ENCODE results near the gene LDLRAD3.

LDLRAD3 gene

DNA sequence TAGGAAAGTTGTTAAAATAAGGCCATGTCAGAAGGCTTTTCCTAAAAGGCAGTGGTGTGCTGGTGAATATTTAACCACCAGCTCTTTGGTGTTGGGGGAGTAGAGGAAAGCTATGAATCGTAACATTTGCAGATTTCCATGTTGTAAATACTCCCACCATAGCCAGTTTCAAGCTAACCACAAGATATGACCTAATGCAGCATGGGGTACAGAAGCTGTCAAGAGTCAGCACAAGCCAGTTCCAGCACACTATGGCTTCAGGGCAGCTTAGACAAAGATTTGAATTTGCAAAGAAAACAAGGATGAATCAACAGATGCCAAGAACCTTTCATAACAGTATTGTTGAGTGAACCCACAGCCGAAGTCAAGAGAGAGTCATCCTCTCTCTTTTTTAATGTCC is 305.4 kb downstream of the LDLRAD3 start:
- DNase-seq, result no peak

DNA sequence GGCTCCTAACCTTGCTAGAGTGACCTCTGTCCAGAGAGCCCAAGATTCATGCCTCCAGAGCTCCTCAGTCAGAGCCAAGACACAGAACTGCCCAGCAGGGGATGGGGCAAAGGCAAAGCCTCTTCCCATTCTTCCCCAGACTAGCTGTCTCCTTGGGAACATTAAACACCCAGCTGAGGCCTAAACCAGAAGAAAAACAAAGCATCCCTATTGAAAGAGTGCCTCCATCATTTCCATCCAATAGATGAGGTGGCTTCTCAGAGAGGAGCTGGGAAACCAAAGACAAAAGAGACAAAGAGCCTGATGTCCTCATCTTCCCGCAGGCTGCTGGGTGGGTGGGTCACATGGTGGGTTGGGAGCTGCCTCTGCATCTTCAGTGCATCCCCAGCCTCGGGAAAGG is 308.0 kb downstream of the LDLRAD3 start:
- no peak for DNase-seq

DNA sequence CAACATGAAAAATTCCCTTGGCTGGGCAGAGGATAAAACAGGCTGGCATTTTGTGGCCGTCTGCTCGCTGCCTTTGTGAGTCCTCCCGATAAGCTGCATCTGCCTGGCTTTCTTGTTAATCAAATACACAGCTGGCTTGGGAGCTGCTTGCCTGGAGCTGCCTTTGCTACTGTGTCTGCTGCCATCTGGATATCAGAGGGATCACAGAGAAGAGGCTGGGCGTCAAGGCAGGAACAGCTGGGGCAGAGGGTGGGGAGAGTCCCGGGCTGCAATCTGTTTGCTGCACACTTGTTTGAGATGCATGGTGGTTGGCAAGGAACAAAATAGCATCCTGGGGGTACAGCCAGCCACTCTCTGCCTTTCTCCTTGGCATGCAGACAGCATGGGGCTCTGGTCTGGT is 309.4 kb downstream of the LDLRAD3 start:
- no peak for DNase-seq

- no peak for DNase-seq
These were observed 310.9 kb downstream of the LDLRAD3 start for GRCh38 chr11:36254713-36255112.

DNA sequence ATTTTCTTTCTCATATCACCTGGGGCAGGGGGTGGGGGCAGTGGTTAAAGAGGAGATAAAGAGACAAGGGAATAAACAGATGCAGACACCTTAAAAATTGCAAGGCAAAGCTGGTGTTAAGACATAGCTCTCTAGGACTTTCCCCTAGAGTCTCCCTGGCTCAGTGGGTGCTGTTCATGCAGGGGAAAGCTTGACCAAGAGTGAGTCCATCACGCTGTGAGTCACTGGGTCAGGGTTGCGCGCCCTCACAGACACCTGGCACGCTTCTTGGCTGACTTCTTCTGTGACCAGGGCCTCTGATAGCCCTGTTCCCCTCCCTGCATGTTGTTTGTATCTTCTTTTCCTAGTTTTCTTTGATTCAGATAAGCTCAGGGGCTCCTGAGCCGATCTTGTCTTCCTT is 313.5 kb downstream of the LDLRAD3 start:
- DNase-seq, result no peak

DNA sequence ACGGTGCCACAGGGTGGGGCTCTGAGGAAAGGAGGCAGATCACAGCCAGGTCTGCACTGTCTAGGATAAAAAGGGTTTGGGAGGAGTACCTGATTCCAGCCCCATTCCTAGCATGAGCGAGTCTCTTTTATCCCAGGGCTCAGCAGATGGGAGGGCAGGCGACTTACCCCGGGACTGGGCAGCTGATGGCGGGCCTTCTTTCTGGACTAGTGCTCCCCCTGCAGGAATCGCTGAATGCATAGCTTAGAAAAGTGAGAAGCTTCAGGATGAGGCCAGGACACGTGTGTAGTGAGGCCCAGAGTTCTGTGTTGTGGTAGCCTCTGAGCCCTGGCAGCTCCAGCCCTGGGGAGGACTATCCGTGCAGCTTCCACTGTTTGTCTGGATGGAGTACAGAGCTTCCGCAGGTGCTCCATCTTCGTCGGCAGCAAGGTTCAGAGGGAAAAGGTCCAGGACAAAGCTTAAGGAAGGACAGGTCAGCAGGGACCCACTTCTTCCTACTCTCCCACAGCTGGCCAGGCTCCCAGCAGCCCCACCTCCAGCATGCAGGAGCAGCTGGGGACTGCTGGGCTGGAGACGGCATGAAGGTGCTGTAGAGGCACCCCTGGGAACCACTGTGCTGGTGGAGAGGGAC is 315.0 kb downstream of the LDLRAD3 start:
- DNase-seq, result peak; percentile 44

DNA sequence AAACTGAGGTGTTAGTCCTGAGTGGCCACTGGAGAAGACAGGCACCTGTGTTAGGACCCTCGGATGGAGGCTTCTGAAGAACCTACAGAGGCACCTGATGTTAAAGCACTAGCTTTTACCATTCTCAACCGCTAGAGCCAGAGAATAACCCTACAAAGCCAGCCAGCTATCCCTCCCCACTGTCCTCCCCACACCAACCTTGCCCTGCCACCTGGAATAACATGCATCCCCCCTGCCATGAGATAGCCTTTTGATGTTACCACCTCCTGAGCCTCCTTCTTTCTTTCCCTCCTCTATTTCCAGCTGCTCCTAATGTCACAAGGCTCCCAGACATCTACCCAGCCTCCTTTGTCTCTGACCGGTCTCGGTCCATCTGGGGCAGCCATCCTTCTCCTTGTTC is 317.2 kb downstream of the LDLRAD3 start:
- DNase-seq, result no peak

DNA sequence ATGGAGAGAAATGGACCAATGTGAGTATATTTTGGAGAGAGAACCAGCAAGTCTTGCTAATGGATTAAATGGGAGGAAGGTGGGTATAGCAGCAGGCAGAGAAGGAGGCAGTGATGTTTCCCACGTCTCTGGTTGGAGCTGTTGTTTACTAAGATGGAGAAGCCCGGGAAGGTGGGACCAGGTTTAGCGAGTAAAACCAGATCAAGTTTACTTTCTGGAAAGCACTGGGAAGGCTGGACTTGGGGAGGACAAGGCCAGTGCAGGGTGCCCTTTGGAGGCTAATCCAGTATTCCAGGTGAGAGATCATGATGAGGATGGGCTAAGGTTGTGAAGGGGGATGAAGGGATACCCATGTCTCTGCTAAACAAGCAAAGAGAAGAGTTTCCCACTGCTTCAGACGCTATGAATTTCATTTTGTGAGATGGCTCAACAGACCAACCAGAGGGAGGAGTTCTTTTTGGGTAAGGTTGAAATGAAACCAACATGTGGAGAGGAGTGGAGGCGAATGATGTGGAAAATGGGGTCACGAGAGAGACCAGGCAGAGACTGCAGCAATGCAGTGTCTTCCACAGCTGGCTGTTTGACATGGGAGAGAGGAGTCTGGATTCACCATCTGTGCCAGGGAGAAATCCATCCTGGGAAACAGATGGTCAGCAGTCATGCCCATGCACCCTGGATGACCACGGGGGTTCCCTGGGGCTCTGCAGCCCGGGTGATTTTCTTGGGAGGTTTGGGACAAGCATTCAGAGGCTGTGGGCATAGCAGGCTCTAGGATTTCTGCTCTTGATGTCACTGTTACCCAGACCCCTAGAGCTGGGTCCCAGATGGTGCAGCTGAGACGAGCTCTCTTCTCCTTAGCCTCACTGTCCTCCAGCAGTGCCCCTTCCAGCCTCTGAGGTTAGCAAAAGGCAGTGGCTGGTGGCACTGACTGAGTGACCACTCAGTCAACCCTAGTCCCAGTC is 320.4 kb downstream of the LDLRAD3 start:
- DNase-seq, result no peak

- DNase-seq, result no peak
These were observed 321.1 kb downstream of the LDLRAD3 start for GRCh38 chr11:36264973-36265344.

DNA sequence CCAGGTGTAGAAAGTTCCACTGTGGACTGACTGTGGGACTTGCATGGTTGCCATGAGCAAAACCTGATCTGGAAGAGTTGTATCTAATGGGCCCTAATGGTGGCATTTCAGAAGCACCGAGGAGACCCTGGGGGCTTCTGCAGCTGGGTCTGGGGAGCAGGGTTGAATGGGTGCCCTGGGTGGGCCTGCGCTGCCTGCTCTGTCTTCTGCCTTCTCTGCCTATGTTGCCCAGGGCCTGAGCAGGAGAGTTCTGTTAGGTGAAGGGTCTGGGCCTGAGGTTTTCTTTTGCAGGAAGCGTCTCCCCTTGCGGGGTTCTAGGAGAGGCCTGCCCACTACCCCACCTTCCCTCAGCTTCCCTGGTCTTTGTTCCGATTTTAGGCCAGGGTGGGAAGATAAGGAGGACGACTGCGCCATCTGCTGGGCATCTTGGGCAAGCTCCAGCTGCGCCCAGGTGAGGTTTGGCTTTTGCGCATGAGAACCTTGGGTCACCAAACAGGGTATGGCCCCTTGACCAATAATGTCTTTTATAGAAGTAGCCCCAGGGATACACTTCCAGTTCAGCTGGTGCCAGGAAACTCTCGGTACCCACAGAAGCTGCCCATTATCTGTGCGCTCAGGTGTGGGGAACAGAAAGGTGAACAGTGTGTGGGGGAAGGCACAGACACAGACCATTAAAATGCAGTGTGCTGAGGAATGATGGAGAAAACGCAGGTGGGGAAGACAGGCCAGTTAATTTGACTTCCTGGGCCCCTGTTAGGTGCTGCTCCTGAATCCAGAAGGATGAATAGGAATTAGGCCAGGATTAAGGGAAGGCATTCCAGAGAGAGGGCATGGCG is 322.1 kb downstream of the LDLRAD3 start:
- DNase-seq, result peak; percentile 73

GRCh38 chr11:36266767-36267166 is 322.9 kb downstream of the LDLRAD3 start:
- no peak for DNase-seq

GRCh38 chr11:36268337-36268985 is 324.6 kb downstream of the LDLRAD3 start:
- no peak for DNase-seq

- DNase-seq, result no peak
These were observed 326.8 kb downstream of the LDLRAD3 start for GRCh38 chr11:36270701-36271100.

DNA sequence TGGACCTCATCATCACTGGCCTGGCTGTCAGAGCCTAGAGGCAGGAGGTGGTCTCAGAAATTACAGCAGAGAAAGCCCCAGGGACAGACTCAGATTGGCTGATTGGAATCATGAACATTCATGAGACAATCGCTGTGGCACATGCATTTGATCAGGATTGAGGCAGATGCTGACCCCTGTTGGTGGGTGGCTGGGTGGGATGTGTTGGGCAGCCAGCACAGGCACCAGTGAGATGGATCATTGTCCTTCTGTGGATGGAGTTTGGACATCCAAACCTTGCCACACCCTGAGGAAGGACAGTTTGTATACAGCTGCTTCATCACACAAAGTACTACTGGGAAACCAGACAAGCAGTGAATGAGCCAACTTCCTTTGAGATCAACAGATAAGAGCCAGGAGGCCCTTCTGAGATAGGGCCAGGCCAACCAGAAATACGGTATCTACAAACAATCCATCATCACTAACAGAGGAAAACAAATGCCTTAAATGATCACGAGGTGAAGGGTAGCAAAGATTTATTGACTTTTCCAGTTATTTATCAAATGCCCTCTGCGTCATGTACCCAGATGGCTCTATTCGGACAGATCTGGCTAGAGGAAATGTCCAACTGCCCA is 328.0 kb downstream of the LDLRAD3 start:
- DNase-seq, result no peak

- no peak for DNase-seq
These were observed 329.2 kb downstream of the LDLRAD3 start for GRCh38 chr11:36273110-36273509.

GRCh38 chr11:36274414-36274813 is 330.6 kb downstream of the LDLRAD3 start:
- no peak for DNase-seq

GRCh38 chr11:36278531-36279282 is 334.8 kb downstream of the LDLRAD3 start:
- no peak for DNase-seq

GRCh38 chr11:36280531-36280930 is 336.7 kb downstream of the LDLRAD3 start:
- no peak for DNase-seq

Data from activated CD4-positive, alpha-beta T cell treated with anti-CD3 and anti-CD28 coated beads for 48 hours (primary cell).